Measurements from ENCODE around the gene EXOC6B.
"Not testable (repeated sequence)": the region's sequence is repeated elsewhere in the genome, so short reads cannot be mapped to it uniquely, and the experiment has no call there.

EXOC6B gene

GRCh38 chr2:72423756-72424155, 402.1 kb downstream of the EXOC6B start:
- Histone ChIP-seq H3K4me3 (ENCODE audit: low read length, poor library complexity, severe bottlenecking) (no peak overlapping the region), H3K36me3 (ENCODE audit: insufficient read depth, low read length) (no peaks in the 10 kb centered on the region), H3K9me3 (ENCODE audit: insufficient read depth, low read depth, low read length) (no peaks in the 10 kb centered on the region), H3K9me2 (replicated peaks; ENCODE audit: low read depth, low read length) (no peaks in the 10 kb centered on the region; the same call in 1 of the 2 replicates), H3K4me1 (ENCODE audit: insufficient read depth, low read length, poor library complexity, severe bottlenecking) (no peaks in the 10 kb centered on the region), H3F3A (ENCODE audit: low read depth) (no peaks in the 10 kb centered on the region), H3K79me2 (ENCODE audit: insufficient read depth, low read length) (no peaks in the 10 kb centered on the region), H3K4me2 (ENCODE audit: low read depth, low read length, poor library complexity, severe bottlenecking) (no peak overlapping the region), H2AFZ (ENCODE audit: low read length) (no peak overlapping the region), H3K9ac (ENCODE audit: low read depth, low read length, poor library complexity, severe bottlenecking) (no peak overlapping the region), H3K27me3 (ENCODE audit: insufficient read depth, low read length, poor library complexity, severe bottlenecking) (no peaks in the 10 kb centered on the region), H4K20me1 (ENCODE audit: insufficient read depth, low read length, poor library complexity, severe bottlenecking) (no peaks in the 10 kb centered on the region)
- TF ChIP-seq EZH2phosphoT487 (IDR thresholded peaks at IDR 0.05; ENCODE audit: borderline replicate concordance) (no peak), CTCF (conservative IDR thresholded peaks at IDR 0.05; ENCODE audit: low read length) (no peak)

GRCh38 chr2:72421771-72422379, 404.0 kb downstream of the EXOC6B start:
- not testable (repeated sequence) for H3F3A ChIP-seq (ENCODE audit: low read depth); H3K36me3 ChIP-seq (ENCODE audit: insufficient read depth, low read length)

GRCh38 chr2:72415781-72416475, 409.9 kb downstream of the EXOC6B start:
- Histone ChIP-seq H3K4me1 (ENCODE audit: insufficient read depth, low read length, poor library complexity, severe bottlenecking) (no peaks in the 10 kb centered on the region), H3K79me2 (ENCODE audit: insufficient read depth, low read length) (no peaks in the 10 kb centered on the region), H3K4me2 (ENCODE audit: low read depth, low read length, poor library complexity, severe bottlenecking) (no peak overlapping the region), H3K27me3 (ENCODE audit: insufficient read depth, low read length, poor library complexity, severe bottlenecking) (no peaks in the 10 kb centered on the region), H3K36me3 (ENCODE audit: insufficient read depth, low read length) (no peaks in the 10 kb centered on the region), H3F3A (ENCODE audit: low read depth) (no peaks in the 10 kb centered on the region), H3K9me2 (replicated peaks; ENCODE audit: low read depth, low read length) (no peaks in the 10 kb centered on the region), H4K20me1 (ENCODE audit: insufficient read depth, low read length, poor library complexity, severe bottlenecking) (no peaks in the 10 kb centered on the region), H3K4me3 (ENCODE audit: low read length, poor library complexity, severe bottlenecking) (no peak overlapping the region), H3K9me3 (ENCODE audit: insufficient read depth, low read depth, low read length) (0 out of 2 replicates have a peak, but pooled peaks cover 4% of the 10 kb centered on the region), H3K9ac (ENCODE audit: low read depth, low read length, poor library complexity, severe bottlenecking) (no peak overlapping the region), H2AFZ (ENCODE audit: low read length) (no peak overlapping the region)
- TF ChIP-seq EZH2phosphoT487 (IDR thresholded peaks at IDR 0.05; ENCODE audit: borderline replicate concordance) (no peak), CTCF (conservative IDR thresholded peaks at IDR 0.05; ENCODE audit: low read length) (no peak)

More at GRCh38 chr2:72421771-72422379, 404.0 kb downstream of the EXOC6B start:
- H4K20me1 ChIP-seq (ENCODE audit: insufficient read depth, low read length, poor library complexity, severe bottlenecking); H3K27me3 ChIP-seq (ENCODE audit: insufficient read depth, low read length, poor library complexity, severe bottlenecking); H2AFZ ChIP-seq (ENCODE audit: low read length); H3K79me2 ChIP-seq (ENCODE audit: insufficient read depth, low read length); H3K9ac ChIP-seq (ENCODE audit: low read depth, low read length, poor library complexity, severe bottlenecking); H3K9me3 ChIP-seq (ENCODE audit: insufficient read depth, low read depth, low read length); H3K9me2 ChIP-seq (replicated peaks; ENCODE audit: low read depth, low read length); H3K4me2 ChIP-seq (ENCODE audit: low read depth, low read length, poor library complexity, severe bottlenecking); H3K4me1 ChIP-seq (ENCODE audit: insufficient read depth, low read length, poor library complexity, severe bottlenecking); H3K4me3 ChIP-seq (ENCODE audit: low read length, poor library complexity, severe bottlenecking): not testable (repeated sequence)
